GM19372 (cell line): ENCODE results near the gene VIL1.

Source experiments
- ATAC-seq: cut with Tn5 transposase; IDR thresholded peaks from one replicate; pipeline ENCODE4 v1.9.1; 2021; ENCODE audit warnings: mild to moderate bottlenecking, low read depth, moderate library complexity; ENCODE audit not compliant: unreplicated experiment

VIL1 gene

DNA sequence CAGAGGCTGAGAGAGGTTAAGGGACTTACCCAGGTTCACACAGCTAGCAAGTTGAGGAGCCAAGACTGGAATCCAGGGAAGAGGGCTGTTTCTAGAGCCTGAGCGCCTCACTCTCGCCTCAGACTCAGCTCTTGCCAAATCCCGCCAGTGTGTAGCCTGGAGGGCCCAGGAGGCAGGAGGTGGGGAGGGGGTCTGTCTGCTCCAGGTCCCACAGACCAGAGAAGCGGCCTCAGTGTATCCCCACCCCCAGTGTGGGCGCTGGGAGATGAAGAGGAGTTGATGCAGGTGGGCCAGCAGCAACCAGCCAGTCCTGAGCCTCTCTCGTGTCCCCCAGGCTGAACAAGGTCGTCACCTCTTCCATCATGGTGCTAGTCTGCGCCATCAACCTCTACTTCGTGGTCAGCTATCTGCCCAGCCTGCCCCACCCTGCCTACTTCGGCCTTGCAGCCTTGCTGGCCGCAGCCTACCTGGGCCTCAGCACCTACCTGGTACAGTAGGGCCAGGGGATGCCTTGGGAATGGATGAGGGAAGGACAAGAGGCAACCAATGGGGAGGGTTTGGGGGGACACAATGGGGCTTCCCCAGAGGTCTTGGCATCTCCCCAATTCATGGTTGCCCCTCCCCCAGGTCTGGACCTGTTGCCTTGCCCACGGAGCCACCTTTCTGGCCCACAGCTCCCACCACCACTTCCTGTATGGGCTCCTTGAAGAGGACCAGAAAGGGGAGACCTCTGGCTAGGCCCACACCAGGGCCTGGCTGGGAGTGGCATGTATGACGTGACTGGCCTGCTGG lies 24.4 kb upstream of the VIL1 start:
- no peak for ATAC-seq

DNA sequence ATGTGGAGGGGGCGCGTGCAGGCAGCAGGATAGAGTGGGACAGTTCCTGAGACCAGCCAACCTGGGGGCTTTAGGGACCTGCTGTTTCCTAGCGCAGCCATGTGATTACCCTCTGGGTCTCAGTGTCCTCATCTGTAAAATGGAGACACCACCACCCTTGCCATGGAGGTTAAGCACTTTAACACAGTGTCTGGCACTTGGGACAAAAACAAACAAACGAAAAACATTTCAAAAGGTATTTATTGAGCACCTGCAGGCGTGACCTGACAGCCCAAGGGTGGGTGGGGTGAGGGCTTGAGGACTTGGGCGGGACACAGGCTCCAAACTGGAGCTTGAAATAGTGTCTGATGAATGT lies 23.9 kb upstream of the VIL1 start:
- no peak for ATAC-seq

DNA sequence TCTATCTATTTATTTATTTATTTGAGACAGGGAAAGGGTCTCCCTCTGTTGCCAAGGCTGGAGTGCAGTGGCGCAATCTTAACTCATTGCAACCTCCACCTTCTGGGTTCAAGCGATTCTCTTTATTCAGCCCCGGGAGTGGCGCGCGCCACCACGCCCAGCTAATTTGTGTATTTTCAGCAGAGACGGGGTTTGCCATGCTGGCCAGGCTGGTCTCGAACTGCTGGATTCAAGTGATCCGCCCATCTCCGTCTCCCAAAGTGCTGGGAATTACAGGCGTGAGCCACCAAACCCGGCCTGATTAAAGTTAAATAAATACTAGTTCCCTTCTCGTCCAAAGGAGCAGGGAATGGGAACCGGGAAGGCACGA lies 23.5 kb upstream of the VIL1 start:
- no peak for ATAC-seq

DNA sequence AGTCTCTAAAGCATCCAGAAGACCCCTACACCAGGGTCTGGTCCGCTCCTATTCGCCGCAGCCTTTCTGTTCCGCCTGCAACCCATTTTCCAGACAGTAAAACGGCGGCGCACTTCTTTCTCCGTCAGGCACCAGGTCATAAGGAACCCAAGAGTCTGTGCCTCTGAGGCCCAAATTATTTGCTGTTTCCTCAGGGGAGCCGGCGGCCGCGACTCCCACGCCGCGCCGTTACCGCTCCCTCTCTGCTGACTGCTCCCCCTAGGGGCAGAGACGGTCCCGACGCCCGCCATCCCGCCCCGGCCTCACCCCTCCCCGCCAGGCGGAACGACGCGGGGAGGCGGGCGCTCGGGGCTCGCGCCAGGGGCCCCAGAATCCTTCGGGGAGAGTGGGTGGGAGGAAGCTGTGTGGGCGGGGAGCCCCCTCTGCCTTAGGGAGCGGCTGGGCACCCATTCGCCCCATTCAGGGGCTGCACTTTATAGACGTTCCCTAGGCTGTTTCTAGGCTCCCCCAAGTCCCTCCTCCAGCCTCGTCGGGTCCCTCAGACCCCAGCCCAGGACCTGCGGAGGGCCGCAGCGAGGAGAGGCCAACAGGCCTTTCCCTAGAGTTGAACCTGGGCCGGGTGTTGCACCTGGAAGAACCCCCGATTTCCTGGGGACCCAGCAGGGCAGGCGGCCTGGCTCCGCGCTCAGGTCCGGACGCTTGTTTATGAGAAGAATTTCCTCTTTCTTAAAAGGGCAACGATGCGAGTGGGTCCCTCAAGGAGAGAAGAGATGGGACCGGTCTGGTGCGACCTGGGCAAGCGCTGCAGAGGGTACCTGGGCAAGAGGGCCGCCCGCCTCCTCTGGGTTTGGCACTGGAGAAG lies 22.9 kb upstream of the VIL1 start:
- peak; percentile 42 for ATAC-seq

DNA sequence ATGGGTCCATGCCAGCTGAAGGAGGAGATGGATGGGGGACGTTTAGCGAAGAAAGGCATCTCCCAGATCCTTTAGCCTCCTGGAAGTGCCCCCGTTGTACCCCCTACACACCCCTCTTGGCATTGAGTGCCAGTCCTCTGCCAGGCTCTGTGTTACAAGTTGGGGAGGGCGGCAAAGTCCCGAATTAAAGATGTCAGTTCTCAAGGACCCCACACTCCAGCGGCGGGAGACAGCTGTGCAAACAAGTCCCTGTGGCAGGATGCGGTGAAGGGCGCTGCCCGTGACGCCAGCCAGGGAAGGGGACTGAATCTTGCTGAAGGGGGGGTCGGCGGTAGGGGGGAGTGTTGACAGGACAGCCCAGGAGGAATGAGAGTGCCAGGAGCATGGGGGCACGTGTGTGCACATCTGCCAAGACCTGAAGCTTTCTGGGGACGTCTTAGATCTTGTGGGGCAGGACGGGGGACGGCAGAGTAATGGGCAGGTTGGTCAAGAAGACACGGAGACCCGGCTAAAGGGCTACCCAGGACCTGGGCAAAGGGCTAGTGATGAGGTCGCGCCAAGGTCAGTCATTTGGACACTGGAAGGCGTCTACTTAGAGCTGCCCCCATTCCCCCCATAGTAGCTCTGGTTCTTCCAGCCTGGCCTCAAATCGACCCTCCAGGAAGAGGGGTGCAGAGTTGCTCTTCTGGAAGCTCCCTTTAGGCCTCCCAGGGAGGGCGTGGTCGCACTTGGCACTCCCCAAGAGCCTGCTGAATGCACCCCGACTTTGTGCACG lies 22.0 kb upstream of the VIL1 start:
- no peak for ATAC-seq

DNA sequence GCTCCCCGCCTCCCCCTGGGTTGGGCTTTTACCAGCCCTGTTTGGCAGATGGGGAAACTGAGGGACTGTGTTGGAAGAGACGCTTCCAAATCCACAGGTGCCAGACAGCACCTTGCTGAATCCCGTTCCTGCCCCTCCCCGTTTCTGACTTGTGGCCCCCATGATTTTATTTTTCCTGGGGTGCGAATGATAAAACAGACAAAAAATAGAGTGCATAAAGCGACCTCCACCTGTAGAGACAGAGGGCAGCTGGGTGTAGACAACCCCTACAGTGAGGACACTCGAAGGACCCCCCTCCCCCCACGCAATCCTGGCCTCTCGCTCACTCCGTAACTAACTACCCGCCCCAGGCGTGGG lies 21.5 kb upstream of the VIL1 start:
- ATAC-seq: no peak

DNA sequence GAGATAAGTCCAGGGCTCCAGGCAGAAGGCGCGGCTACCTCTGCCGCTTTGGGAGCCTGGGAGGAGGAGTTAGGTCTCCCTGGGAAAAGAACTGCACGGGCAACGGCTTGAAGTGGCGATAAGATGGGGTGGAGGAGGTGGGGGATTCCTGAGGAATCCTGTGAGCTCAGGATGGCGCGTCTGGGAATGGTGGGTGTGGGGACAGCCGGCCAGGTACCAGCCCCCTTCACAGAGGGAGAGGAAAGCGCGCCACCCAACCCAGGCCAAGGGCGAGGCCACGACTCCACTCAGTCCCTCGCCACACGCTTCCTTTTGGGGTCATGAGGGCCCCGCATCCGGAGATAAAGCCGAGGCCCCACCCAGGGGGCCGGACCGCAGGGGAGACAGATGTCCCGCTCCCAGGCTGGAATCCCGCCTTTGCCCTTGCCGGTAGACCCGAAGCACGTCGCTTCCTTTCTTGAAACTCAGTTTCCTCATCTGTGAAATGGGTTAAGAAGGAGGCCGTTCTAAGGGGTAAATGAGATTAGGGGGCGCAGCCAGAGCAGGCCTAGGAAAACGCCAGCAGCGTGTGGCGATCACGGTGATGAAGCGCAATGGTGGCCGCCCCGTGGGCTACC lies 21.0 kb upstream of the VIL1 start:
- no peak for ATAC-seq

DNA sequence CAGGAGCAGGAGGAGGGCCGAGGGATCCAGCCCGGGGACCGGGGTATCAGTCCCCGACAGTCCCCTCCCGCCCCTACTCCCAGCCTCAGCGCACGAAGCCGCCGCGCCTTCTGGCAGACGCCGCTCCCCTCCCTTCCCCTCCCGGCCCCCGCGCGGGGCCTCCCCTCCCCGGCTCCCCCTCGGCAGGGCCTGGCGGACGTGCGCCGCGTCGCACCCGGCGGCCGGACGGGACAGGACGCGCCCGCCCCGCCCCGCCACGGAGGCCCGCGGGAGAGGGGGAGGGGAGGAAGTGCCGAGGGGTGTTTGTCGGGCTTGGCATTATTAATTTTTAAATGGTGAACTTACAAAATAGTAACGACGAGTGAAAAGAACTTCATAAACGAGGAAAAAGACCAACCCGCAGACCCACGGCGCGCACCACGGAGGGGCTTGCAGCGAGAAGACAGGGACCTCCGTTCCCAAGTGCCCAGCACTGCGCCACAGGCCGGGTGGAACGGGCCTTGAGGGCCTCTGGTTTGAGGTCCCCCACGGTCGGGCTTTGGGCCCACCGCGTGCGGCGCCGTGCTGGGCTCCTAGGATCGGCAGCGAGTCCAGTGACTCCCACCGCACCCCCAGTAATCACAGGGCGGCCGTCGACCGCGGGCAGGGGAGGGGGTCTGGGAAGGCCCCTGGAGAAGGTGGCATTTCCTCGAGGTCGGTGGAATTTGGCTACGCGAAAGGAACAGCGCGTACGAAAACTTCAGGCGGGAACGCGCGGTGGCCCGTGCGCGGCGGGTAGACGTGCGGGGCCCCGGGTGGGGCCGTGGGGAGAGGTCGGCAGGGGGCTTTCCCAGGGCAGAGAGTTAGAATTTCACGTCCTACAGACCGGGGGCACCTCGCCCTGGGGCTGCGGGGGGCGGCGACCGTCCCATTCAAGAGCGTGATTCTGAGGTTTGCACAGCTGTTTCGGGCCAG lies 20.2 kb upstream of the VIL1 start:
- peak; percentile 25 for ATAC-seq

DNA sequence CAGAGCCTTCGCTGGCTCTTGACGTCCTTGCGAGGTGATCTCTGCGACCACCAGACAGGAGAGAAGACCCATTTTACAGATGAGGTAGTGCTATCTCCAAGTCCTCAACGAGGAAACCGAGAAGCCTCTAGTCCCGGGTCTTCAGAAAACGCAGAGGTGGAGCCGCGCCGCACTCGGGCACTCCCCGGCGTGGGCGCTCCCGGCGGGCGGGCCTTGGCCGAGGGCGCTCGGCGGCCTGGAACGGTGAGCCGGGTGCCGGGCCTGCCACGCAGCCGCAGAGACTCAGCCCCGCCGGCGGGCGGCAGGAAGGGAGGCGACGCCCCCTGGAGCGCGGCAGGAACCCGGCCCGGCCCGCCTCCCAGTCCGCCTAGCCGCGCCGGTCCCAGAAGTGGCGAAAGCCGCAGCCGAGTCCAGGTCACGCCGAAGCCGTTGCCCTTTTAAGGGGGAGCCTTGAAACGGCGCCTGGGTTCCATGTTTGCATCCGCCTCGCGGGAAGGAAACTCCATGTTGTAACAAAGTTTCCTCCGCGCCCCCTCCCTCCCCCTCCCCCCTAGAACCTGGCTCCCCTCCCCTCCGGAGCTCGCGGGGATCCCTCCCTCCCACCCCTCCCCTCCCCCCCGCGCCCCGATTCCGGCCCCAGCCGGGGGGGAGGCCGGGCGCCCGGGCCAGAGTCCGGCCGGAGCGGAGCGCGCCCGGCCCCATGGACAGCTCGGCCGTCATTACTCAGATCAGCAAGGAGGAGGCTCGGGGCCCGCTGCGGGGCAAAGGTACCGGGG lies 19.3 kb upstream of the VIL1 start, which contains the start of gene CTDSP1:
CTDSP1 (plus strand) TSS at position 478 of the 776 bp plus-strand sequence; CDS start at position 701, 223 bp downstream.
- peak; percentile 44 for ATAC-seq

DNA sequence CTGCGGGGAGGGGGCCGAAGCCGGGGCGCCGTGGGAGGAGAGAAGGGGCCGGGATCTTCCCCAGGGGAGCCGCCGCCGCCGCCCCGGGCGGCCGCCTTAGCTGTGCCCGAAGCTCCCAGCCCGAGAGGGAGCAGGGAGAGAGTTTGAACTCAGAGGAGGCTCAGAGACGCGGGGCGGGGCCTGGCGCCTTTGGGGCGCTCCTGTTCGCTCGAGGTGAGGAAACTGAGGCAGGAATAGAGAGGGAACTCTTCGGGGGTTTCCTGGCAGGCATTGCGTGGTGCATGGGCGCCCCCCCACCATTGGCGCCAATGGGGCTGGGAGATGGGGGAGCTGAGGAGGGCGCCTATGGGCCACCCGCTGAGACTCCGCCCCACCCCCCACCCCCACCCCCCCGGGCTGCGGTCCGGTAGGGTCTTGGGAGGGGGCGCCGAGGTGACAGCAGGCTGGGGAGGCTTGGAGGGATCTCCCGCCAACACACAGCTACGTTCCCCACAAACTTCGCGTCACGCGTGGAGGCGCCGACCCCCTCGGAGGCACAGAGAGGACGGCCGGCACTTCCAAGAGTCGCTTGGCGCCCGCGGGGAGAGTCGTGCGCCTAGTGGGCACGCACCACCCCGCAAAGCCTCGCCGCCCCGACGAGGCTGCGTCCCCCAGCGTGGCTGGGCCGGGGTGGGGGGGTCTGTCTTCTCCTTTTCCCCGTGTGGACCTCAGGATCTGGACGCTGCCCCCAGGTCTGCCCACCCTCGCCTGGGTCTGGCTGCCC lies 18.6 kb upstream of the VIL1 start:
- ATAC-seq: no peak

DNA sequence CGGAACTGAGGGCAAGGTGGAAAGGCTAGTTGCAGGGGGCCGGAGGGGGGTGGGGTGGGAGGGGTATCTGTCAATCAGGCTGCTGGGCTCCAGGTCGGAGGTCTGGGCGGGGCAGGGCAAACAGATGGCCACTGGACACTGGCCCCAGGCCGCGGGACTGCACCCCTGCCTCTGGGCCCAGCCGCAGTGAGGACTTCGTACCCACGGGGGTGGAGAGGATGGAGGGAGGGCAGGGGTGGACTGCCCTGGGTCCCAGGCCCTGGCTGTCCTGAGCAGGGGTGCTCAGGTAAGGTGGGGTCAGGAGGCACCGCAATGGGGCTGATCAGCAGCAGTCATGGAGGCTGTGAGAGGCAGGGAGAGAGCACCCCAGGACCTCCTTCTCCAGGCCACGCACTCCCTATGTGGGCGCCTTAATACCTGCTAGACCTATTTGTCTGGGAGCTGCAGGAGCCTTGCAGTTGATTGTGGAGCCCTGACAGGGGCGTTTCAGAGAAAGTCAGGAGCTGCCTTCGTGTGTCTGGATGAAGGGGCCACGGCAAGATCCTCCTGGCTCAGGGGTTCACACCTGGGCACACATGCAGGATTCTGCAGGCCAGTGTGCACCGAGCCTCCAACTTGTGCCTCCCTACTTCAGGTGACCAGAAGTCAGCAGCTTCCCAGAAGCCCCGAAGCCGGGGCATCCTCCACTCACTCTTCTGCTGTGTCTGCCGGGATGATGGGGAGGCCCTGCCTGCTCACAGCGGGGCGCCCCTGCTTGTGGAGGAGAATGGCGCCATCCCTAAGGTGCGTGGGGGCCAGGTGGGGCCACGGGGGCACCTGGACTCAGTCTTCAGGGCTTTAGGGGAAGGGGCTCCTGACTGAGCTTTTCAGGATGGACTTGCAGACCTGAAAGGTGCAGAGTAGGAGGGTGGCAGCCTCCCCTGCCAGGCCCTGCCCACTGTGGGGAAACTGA lies 17.7 kb upstream of the VIL1 start:
- ATAC-seq: no peak

DNA sequence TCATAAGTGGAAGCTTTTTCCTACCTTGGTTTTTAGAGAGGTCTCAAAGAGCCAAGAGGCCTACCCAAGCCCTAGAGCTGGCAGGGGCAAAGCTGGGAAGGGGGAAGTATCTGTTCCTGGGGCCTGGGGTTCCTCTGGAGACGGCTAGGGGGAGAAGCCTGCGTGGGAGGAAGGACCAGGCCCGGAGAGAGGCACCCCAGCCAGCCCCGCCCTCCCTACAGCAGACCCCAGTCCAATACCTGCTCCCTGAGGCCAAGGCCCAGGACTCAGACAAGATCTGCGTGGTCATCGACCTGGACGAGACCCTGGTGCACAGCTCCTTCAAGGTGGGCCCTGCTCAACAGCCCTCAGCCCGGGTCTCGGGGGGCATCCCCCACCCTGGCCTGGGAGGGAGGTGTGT lies 17.0 kb upstream of the VIL1 start:
- ATAC-seq: no peak

DNA sequence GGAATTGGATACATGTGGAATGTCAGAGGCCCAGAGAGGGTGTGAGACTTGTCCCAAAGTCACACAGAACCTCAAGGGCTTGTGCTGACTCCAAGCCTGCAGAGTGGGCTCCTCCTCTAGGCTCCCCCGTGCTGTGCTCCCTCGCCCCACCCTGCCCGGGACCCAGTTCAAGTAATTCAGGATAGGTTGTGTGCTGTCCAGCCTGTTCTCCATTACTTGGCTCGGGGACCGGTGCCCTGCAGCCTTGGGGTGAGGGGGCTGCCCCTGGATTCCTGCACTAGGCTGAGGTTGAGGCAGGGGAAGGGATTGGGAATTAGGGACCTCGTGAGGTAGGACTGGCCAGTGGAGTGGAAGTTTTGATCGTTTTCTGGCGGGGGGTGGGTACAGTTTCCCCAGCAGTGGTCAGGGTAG lies 16.4 kb upstream of the VIL1 start:
- ATAC-seq: no peak

DNA sequence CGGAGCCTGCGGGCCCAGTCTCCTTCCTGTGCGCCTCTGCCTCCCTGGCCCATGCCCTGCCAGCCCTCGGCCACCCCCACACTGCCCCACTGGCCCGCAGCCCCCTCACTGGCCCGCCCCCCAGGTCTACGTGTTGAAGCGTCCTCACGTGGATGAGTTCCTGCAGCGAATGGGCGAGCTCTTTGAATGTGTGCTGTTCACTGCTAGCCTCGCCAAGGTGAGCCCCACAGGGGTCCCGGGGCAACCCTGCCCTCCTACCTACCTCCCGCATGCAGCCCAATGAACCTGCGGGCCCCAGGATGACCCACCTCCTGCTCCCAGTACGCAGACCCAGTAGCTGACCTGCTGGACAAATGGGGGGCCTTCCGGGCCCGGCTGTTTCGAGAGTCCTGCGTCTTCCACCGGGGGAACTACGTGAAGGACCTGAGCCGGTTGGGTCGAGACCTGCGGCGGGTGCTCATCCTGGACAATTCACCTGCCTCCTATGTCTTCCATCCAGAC lies 16.0 kb upstream of the VIL1 start:
- no peak for ATAC-seq

DNA sequence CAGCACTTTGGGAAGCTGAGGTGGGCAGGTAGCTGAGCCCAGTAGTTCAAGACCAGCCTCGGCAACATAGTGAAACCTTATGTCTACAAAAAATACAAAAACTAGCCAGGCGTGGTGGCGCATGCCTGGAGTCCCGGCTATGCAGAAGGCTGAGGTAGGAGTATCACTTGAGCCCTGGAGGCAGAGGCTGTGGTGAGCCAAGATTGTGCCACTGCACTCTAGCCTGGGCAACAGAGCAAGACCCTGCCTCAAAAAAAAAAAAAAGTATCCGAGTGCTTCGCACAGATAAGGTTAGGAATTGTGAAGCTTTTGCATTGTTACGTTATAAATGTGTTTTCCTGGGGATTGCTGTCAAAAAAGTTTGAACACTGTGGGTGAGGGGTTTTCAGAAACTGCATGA lies 15.1 kb upstream of the VIL1 start:
- no peak for ATAC-seq

DNA sequence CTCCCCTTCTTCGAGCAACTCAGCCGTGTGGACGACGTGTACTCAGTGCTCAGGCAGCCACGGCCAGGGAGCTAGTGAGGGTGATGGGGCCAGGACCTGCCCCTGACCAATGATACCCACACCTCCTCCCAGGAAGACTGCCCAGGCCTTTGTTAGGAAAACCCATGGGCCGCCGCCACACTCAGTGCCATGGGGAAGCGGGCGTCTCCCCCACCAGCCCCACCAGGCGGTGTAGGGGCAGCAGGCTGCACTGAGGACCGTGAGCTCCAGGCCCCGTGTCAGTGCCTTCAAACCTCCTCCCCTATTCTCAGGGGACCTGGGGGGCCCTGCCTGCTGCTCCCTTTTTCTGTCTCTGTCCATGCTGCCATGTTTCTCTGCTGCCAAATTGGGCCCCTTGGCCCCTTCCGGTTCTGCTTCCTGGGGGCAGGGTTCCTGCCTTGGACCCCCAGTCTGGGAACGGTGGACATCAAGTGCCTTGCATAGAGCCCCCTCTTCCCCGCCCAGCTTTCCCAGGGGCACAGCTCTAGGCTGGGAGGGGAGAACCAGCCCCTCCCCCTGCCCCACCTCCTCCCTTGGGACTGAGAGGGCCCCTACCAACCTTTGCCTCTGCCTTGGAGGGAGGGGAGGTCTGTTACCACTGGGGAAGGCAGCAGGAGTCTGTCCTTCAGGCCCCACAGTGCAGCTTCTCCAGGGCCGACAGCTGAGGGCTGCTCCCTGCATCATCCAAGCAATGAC lies 14.4 kb upstream of the VIL1 start:
- no peak for ATAC-seq
